Activated CD4-positive, alpha-beta T cell treated with anti-CD3 and anti-CD28 coated beads for 48 hours (primary cell): Measurements from ENCODE around the gene RNF152.

Experiments
- DNase-seq: peaks from one replicate; pipeline ENCODE4 v3.0.0-alpha.2; 2020

RNF152 gene, protein sequence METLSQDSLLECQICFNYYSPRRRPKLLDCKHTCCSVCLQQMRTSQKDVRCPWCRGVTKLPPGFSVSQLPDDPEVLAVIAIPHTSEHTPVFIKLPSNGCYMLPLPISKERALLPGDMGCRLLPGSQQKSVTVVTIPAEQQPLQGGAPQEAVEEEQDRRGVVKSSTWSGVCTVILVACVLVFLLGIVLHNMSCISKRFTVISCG

GRCh38 chr18:61892683-61893308 lies at the start of gene RNF152:
TSS of gene RNF152 (minus strand) at chr18:61893007. CDS start at chr18:61816463, 76,544 bp downstream.
- DNase-seq: peak; percentile 24

GRCh38 chr18:61941948-61942471 lies 49.2 kb upstream of the RNF152 start:
- DNase-seq: no peak

GRCh38 chr18:61939046-61939674 lies 46.4 kb upstream of the RNF152 start:
- DNase-seq: no peak

- no peak for DNase-seq
Observed at GRCh38 chr18:61935362-61935761, 42.6 kb upstream of the RNF152 start.

- no peak for DNase-seq
Observed at GRCh38 chr18:61931654-61932379, 39.0 kb upstream of the RNF152 start.

DNA sequence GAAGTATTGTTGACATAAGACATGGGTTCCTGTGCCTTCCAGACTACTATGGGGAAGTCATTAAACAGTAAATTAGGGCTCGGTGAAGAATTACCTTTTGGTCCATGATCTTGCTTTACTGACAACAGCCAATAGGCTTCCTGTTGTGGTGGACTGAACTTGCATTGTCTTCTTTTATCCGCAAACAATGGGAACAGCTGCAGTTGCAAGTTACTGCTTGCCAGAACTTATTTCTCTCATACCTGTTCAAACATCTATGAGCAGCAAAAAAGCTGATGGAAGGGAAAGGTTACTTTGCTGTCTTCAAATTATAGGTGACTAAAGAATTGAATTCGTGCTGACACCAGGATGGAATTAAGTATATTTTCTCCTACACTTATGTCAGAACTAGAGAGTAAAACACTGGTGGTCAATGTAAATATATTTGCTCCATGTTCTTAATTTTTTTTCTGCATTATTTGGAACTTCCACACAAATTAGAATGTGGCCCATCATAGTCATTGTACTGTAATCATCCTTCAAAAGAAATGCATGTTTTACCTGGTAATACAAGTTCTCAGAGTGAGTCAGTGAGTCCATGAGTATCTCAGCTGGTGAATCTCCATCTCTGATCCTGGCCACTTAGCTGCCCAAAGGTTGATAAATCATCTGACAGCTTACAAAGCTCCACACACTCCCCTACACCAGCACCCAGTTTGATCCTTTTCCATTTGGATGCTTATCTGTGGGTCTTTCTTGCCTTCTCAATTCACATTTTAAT lies 37.3 kb upstream of the RNF152 start:
- no peak for DNase-seq

GRCh38 chr18:61926532-61926931 lies 33.7 kb upstream of the RNF152 start:
- DNase-seq: peak; percentile 73

DNA sequence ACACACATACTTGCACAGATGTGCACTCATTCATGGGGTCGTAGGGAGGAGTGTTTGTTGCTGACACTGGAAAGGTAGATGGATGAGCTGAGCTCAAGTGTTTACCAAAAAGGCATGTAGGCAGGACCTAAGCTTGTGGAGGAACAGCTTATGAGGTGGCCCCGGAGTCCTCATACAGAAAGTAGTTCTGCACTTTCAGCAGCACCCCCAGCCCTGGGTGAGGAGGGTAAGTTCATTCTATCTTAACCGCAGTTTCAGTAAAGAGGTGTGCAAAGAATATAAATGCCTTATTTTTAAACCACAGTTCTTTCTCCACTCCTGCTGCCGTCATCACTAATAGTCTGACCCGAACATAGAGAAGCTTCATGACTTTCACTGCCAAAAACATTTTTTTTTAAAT lies 31.7 kb upstream of the RNF152 start:
- peak; percentile 16 for DNase-seq

DNA sequence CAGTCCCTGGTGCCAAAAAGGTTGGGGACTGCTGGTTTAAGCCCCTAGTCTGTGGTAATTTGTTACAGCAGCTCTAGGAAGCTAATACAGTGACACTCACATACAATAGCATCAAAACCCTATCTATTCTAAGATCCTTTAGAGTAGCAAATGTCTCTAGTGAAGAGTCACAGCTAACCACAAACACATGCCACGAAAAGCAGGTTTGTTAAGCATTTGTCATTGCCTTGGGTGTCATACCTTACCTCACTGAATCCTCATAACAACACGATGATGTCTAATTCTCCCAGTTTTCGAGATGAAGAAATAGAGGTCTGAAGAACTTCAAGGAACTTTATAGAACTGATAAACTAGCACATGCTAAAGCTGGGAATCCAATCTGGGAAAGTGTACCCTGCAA lies 29.6 kb upstream of the RNF152 start:
- no peak for DNase-seq

- DNase-seq: no peak
Observed at GRCh38 chr18:61921621-61922235, 28.9 kb upstream of the RNF152 start.

GRCh38 chr18:61917818-61918217 lies 25.0 kb upstream of the RNF152 start:
- no peak for DNase-seq

GRCh38 chr18:61912476-61912875 lies 19.7 kb upstream of the RNF152 start:
- DNase-seq: no peak

DNA sequence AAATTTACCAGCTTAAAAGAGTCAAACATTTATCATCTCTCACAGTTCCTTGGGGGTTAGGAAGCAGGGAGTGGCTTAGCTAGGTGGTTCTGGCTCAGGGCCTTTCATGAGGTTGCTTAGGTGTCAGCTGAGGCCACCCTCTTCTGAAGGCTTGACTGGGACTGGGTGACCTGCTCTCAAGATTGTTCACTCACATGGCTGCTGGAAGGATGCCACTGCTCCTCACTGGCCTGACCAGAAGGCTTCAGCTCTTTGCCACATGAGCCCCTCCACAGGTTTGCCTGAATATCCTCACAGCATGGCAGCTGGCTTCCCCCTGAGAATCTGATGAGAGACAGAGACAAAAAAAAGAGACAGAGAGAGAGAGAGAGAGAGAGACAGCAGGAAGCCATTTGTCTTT lies 17.3 kb upstream of the RNF152 start:
- DNase-seq: no peak

DNA sequence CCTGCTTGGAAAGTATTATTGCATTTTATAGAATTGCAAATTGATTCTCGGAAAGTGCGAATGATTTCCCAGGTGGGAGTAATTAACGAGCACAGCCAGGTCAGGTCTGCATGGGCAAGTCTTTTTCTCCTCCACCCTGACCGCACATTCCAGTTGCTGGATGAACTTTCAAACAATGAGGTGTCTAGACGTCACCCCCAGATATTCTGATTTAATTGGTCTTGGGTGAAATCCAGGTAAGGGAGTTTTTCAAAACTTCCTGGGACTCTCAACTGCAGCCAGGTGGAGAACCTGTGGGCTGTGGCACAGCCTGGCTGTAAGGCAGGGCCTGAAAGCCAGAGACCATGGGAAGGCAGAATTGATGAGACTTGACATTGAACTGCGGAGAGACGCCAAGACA lies 15.9 kb upstream of the RNF152 start:
- no peak for DNase-seq

DNA sequence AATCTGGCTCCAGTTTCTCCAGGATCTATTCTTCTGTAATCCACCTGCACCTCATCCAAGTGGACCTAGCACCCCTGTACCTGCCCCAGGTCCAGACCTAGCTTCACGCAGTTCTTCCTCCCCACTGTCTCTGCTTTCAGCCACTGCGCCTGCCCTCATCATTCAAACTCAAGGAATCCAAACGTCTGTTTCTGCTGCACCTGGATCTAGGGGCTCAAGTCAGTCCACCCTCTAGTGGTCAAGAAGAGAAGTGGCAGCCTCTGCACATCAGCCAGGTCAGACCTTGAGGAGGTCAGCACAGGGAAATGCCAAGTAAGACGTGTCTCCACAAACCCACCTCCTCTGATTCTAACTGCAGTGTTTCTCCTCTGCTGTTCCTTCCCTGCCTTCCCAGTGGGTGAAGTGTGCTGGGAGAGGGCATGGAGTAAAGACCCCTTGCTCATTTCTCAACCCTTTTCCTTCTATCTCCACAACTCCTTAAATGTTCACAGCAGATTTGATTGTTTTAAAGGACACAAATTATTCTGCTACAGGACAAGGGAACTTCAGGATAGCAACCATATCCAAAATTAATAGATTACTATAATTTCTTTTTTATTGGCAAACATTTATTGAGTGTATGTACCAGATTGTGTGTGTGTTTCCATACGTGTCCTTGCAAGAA lies 8.6 kb upstream of the RNF152 start:
- DNase-seq: peak; percentile 42

- DNase-seq: no peak
Observed at GRCh38 chr18:61900504-61901281, 7.9 kb upstream of the RNF152 start.

GRCh38 chr18:61898640-61899101 lies 5.9 kb upstream of the RNF152 start:
- DNase-seq: no peak

GRCh38 chr18:61896757-61897156 lies 4.0 kb upstream of the RNF152 start:
- no peak for DNase-seq

DNA sequence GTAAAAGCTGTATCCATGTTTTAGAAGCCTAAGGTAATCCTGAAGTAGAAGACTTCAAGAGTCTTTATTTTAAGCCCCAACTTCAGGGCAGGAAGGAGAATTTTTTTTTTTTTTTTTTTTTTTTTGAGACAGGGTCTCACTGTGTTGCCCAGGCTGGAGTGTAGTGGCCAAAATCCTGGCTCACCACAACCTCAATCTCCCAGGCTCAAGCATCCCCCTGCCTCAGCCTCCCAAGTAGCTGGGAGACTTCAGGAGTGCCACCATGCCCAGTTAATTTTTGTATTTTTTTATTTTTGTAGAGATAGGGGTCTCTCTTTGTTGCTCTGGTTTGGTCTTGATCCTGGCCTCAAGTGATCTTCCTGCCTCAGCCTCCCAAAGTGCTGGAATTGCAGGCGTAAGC lies 3.3 kb upstream of the RNF152 start:
- DNase-seq: no peak

GRCh38 chr18:61894751-61895524 lies 2.1 kb upstream of the RNF152 start:
- DNase-seq: no peak
